Mesenchymal stem cell (in vitro differentiated cells and primary cell): ENCODE measurements around the gene PPL.

Experiments used
- DNase-seq: peaks from one replicate; pipeline ENCODE4 v3.0.0-alpha.2; 2013
- H2AFZ ChIP-seq: one replicate; pipeline ENCODE4 v1.6.1; 2013; ENCODE audit warnings: low read depth, mild to moderate bottlenecking, control low read depth, inconsistent platforms, low read length, moderate library complexity
- H2AK5ac ChIP-seq: 2 replicates; pipeline ENCODE4 v1.6.1; 2013; ENCODE audit warnings: low read length, moderate library complexity, mild to moderate bottlenecking, inconsistent platforms; ENCODE audit not compliant: severe bottlenecking
- H2BK120ac ChIP-seq: one replicate; pipeline ENCODE4 v1.6.1; 2013; ENCODE audit warnings: low read depth, mild to moderate bottlenecking, inconsistent platforms, low read length, moderate library complexity
- H2BK12ac ChIP-seq, 2 experiments: one replicate each; pipeline ENCODE4 v1.6.1; 2013; ENCODE audit warnings: inconsistent platforms in 2 of 2, low read length in 2 of 2, mild to moderate bottlenecking in 2 of 2, moderate library complexity in 2 of 2, control low read depth in 1 of 2
- H2BK15ac ChIP-seq: one replicate; pipeline ENCODE4 v1.6.1; 2013; ENCODE audit warnings: mild to moderate bottlenecking, low read depth, inconsistent platforms; ENCODE audit not compliant: poor library complexity, severe bottlenecking
- H2BK5ac ChIP-seq: 2 replicates; pipeline ENCODE4 v1.6.1; 2013; ENCODE audit warnings: low read depth, mild to moderate bottlenecking, low read length, control low read depth, inconsistent platforms; ENCODE audit not compliant: poor library complexity, severe bottlenecking
- H3K14ac ChIP-seq, 2 experiments: one replicate each; pipeline ENCODE4 v1.6.1; 2013; ENCODE audit warnings: inconsistent platforms in 2 of 2, low read length in 2 of 2, control low read depth in 1 of 2, mild to moderate bottlenecking in 1 of 2, moderate library complexity in 1 of 2
- H3K18ac ChIP-seq, 2 experiments: one replicate each; pipeline ENCODE4 v1.6.1; 2013; ENCODE audit warnings: inconsistent platforms in 2 of 2, low read length in 2 of 2, control low read depth in 1 of 2, low read depth in 1 of 2, mild to moderate bottlenecking in 1 of 2
- H3K23ac ChIP-seq, 2 experiments: one replicate each; pipeline ENCODE4 v1.6.1; 2013; ENCODE audit warnings: inconsistent platforms in 2 of 2, low read length in 2 of 2, mild to moderate bottlenecking in 2 of 2, moderate library complexity in 2 of 2, control low read depth in 1 of 2
- H3K27ac ChIP-seq: 2 replicates; pipeline ENCODE4 v1.5.1; 2013; ENCODE audit warnings: mild to moderate bottlenecking, moderate library complexity, low read length, control low read depth, inconsistent platforms; ENCODE audit not compliant: poor library complexity, severe bottlenecking
- H3K27me3 ChIP-seq, 2 experiments: 2 replicates each; pipeline versions ENCODE4 v1.6.1 to v1.7.0; 2013; ENCODE audit warnings: low read length in 2 of 2, mild to moderate bottlenecking in 2 of 2, moderate library complexity in 2 of 2, control low read depth in 1 of 2, inconsistent platforms in 1 of 2; ENCODE audit not compliant: control insufficient read depth in 1 of 2, insufficient read depth in 1 of 2
- H3K36me3 ChIP-seq, 2 experiments: 2 replicates each; pipeline versions ENCODE4 v1.6.1 to v1.7.0; 2013; ENCODE audit warnings: low read length in 2 of 2, control low read depth in 1 of 2, inconsistent platforms in 1 of 2, low read depth in 1 of 2, mild to moderate bottlenecking in 1 of 2; ENCODE audit not compliant: insufficient read depth in 2 of 2, control insufficient read depth in 1 of 2
- H3K4ac ChIP-seq, 2 experiments: one replicate each; pipeline ENCODE4 v1.6.1; 2013; ENCODE audit warnings: inconsistent platforms in 2 of 2, low read length in 2 of 2, mild to moderate bottlenecking in 2 of 2, moderate library complexity in 2 of 2, control low read depth in 1 of 2, low read depth in 1 of 2
- H3K4me1 ChIP-seq: 2 replicates; pipeline ENCODE4 v1.6.1; 2013; ENCODE audit warnings: low read depth, low read length, control low read depth; ENCODE audit not compliant: control insufficient read depth, insufficient read depth
- H3K4me2 ChIP-seq: 2 replicates; pipeline ENCODE4 v1.6.1; 2013; ENCODE audit warnings: low read length, mild to moderate bottlenecking, inconsistent platforms; ENCODE audit not compliant: poor library complexity, severe bottlenecking
- H3K4me3 ChIP-seq, 2 experiments: 2 replicates each; pipeline versions ENCODE4 v1.5.1 to v1.7.0; 2013; ENCODE audit warnings: low read length in 2 of 2, mild to moderate bottlenecking in 2 of 2, control low read depth in 1 of 2, low read depth in 1 of 2; ENCODE audit not compliant: insufficient read depth in 1 of 2
- H3K79me1 ChIP-seq: replicated peaks from 2 replicates; pipeline ENCODE4 v1.6.1; 2013; ENCODE audit warnings: mild to moderate bottlenecking, control low read depth, low read length, inconsistent platforms; ENCODE audit not compliant: poor library complexity, severe bottlenecking
- H3K9ac ChIP-seq: 2 replicates; pipeline ENCODE4 v1.7.0; 2013; ENCODE audit warnings: mild to moderate bottlenecking, low read length, moderate library complexity
- H3K9me3 ChIP-seq: 2 replicates; pipeline ENCODE4 v1.7.0; 2013; ENCODE audit warnings: mild to moderate bottlenecking, low read length; ENCODE audit not compliant: control insufficient read depth
- H4K8ac ChIP-seq: one replicate; pipeline ENCODE4 v1.6.1; 2013; ENCODE audit warnings: inconsistent platforms, mild to moderate bottlenecking, low read length, moderate library complexity
- H4K91ac ChIP-seq: one replicate; pipeline ENCODE4 v1.6.1; 2013; ENCODE audit warnings: mild to moderate bottlenecking, low read length, inconsistent platforms
- WGBS: methylation state at CpG from one replicate; pipeline ENCODE4 v1.1.7; 2013; ENCODE audit warnings: mixed read lengths; 5-methylcytosine and 5-hydroxymethylcytosine counted together

PPL gene

DNA sequence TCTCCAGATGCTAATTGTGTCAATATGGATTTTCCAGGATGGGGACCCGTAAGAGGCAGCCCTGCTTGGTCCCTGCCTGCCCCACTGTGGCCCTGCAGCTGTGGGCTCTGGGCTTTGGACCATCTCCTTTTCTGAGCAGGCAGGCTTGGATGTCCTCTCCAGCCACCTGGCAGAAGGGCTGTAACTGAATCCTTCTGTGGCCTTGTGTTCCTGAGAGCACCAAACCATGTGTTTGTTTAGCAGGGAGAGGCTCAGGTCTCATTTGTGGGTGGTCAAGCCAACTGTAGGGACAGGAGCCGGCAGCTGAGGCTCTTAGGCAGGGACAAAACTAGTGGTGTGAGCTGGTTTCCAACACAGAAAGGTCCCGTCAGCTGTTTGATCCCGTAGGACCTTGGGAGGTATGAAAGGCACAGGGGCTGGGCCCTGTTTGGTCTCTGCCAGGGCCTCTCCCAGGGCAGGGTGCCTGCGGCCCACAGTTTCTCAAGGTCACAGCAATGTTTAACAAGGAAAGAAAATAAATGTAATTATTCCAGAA is 39.7 kb upstream of the PPL start:
- peaks cover 22 to 29% of the 10 kb centered on the region in 2 experiments for H3K27me3 ChIP-seq
- no peak overlapping the region for H3K9ac ChIP-seq
- no peaks in the 10 kb centered on the region for H3K79me1 ChIP-seq
- no peaks in the 10 kb centered on the region for H3K36me3 ChIP-seq
- no peak overlapping the region for H3K4ac ChIP-seq
- peaks cover 1% of the 10 kb centered on the region for H3K4me1 ChIP-seq
- no peak overlapping the region for H2BK120ac ChIP-seq
- DNase-seq, result no peak
- H3K14ac ChIP-seq, result no peak overlapping the region
- H4K8ac ChIP-seq, result no peak overlapping the region
- H2BK12ac ChIP-seq, result no peak overlapping the region
- 75% methylated on average over 4 of the region's 5 CpGs for WGBS
- no peak overlapping the region for H3K18ac ChIP-seq
- no peak overlapping the region for H2AFZ ChIP-seq
- no peak overlapping the region for H3K27ac ChIP-seq
- no peak overlapping the region for H2BK5ac ChIP-seq
- H3K9me3 ChIP-seq, result no peaks in the 10 kb centered on the region
- H3K23ac ChIP-seq, result no peak overlapping the region
- no peak overlapping the region for H3K4me3 ChIP-seq
- H4K91ac ChIP-seq, result no peak overlapping the region
- H3K4me2 ChIP-seq, result no peak overlapping the region
- no peak overlapping the region for H2BK15ac ChIP-seq
- H2AK5ac ChIP-seq, result no peak overlapping the region

DNA sequence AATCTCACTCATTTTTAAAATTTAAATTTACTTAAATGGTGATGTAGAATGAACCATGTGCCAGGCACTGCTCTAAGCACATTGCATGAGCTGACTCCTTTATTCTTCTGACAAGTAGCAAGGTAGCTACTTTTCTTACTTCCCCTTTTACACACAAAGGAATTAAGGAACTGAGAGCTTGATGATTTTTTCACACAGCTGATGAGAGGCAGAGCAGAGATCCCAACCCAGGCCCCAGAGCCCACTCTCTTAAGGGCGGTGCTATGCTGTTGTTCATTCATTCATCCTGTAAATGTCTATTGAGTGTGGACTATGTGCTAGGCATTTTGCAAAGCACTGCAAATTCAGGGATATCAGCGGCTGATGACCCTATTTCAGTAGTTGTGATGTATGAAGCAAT is 39.1 kb upstream of the PPL start:
- Histone ChIP-seq H3K27ac (no peak overlapping the region), H2BK15ac (no peak overlapping the region), H2BK12ac (no peak overlapping the region), H2AFZ (no peak overlapping the region), H3K79me1 (no peaks in the 10 kb centered on the region), H2BK5ac (no peak overlapping the region), H3K14ac (no peak overlapping the region), H3K4me3 (no peak overlapping the region), H3K4me2 (no peak overlapping the region), H3K4ac (no peak overlapping the region), H3K18ac (no peak overlapping the region), H4K91ac (no peak overlapping the region), H4K8ac (no peak overlapping the region), H2AK5ac (no peak overlapping the region), H3K9me3 (no peaks in the 10 kb centered on the region), H3K23ac (no peak overlapping the region), H3K36me3 (no peaks in the 10 kb centered on the region), H2BK120ac (no peak overlapping the region), H3K9ac (no peak overlapping the region), H3K4me1 (peaks cover 1% of the 10 kb centered on the region), H3K27me3 (peaks cover 20 to 29% of the 10 kb centered on the region in 2 experiments)
- no peak for DNase-seq
- 79% methylated on average over 2 of the region's 2 CpGs for WGBS

DNA sequence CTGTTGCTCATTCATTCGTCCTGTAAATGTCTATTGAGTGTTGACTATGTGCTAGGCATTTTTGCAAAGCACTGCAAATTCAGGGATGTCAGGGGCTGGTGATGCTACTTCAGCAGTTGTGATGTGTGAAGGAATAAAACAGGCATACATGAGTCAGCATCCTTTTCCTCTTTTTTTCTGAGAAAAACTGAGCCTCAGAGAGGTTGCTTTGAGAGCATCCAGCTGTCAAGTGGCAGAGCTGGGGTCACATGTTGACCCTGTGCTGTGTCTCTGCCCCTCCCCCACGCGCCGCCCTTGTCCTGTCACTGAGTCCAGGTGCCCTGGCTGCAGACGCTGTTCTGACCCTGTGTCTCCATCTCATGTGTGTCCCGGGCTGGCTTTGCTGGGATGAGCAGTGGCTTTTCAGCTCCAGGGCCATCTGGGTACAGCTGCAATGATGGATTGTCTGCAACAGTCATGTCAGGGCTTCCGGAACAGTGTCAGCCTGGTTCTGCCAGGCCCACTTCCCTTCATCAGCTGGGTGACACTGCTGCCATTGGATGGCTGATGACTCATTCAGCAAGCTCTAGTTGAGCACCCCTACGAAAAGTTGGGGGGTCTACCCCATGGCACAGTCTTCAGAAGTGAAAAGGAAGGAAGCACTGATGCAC is 36.1 kb upstream of the PPL start:
- no peak overlapping the region for H3K9ac ChIP-seq
- H3K36me3 ChIP-seq, result no peaks in the 10 kb centered on the region
- peak; percentile 33 for DNase-seq
- peaks cover 1% of the 10 kb centered on the region for H3K4me1 ChIP-seq
- H3K4ac ChIP-seq, result no peak overlapping the region
- H3K79me1 ChIP-seq, result no peaks in the 10 kb centered on the region
- H2BK12ac ChIP-seq, result no peak overlapping the region
- no peak overlapping the region for H2BK5ac ChIP-seq
- peak overlapping the region; percentile 7 for H4K8ac ChIP-seq
- H2AK5ac ChIP-seq, result no peak overlapping the region
- no peaks in the 10 kb centered on the region for H3K9me3 ChIP-seq
- no peak overlapping the region for H3K18ac ChIP-seq
- H4K91ac ChIP-seq, result no peak overlapping the region
- 30% methylated on average over 8 of the region's 8 CpGs for WGBS
- H3K14ac ChIP-seq, result no peak overlapping the region
- peaks cover 13 to 23% of the 10 kb centered on the region in 2 experiments for H3K27me3 ChIP-seq
- H3K4me3 ChIP-seq, result no peak overlapping the region
- no peak overlapping the region for H3K23ac ChIP-seq
- H2BK15ac ChIP-seq, result no peak overlapping the region
- no peak overlapping the region for H2AFZ ChIP-seq
- no peak overlapping the region for H2BK120ac ChIP-seq
- H3K27ac ChIP-seq, result no peak overlapping the region
- H3K4me2 ChIP-seq, result no peak overlapping the region

DNA sequence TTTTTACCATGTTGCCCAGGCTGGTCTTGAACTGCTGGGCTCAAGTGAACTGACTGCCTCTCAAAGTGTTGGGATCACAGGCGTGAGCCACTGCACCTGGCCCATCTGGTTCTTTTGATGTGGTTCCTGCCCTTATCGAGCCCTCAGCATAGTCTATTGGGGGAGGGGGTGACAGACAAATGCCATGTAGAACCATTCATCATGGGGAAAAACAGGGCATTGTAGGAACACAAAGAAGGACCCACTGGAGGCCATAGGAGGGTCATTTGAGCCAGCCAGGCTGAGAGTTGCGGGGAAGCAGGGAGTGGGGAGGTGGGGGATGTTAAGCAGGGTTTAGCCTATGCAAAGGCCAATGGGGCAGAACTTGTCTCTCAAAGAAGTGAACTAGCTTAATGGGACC is 33.1 kb upstream of the PPL start:
- no peak for DNase-seq
- no peak overlapping the region for H2AK5ac ChIP-seq
- H2BK5ac ChIP-seq, result no peak overlapping the region
- no peaks in the 10 kb centered on the region for H3K9me3 ChIP-seq
- no peak overlapping the region for H4K91ac ChIP-seq
- H2BK12ac ChIP-seq, result no peak overlapping the region
- peaks cover 20 to 23% of the 10 kb centered on the region in 2 experiments for H3K27me3 ChIP-seq
- H3K27ac ChIP-seq, result no peak overlapping the region
- no peak overlapping the region for H3K4ac ChIP-seq
- H3K4me3 ChIP-seq, result no peak overlapping the region
- H3K79me1 ChIP-seq, result no peaks in the 10 kb centered on the region
- no peak overlapping the region for H3K4me2 ChIP-seq
- no peak overlapping the region for H3K18ac ChIP-seq
- H3K9ac ChIP-seq, result no peak overlapping the region
- H2BK120ac ChIP-seq, result no peak overlapping the region
- no peak overlapping the region for H3K23ac ChIP-seq
- no peak overlapping the region for H4K8ac ChIP-seq
- H2BK15ac ChIP-seq, result no peak overlapping the region
- 70% methylated on average over 3 of the region's 3 CpGs for WGBS
- H2AFZ ChIP-seq, result no peak overlapping the region
- H3K4me1 ChIP-seq, result peaks cover 1% of the 10 kb centered on the region
- no peaks in the 10 kb centered on the region for H3K36me3 ChIP-seq
- H3K14ac ChIP-seq, result no peak overlapping the region
